ENCODE data around the gene TRIM64C.
"Not testable (repeated sequence)": the region's sequence is repeated elsewhere in the genome, so short reads cannot be mapped to it uniquely, and the experiment has no call there.

TRIM64C gene

GRCh38 chr11:49059012-49059411, at the start of gene TRIM64C:
Gene TRIM64C (minus strand): TSS chr11:49059112. CDS start chr11:49059112, 0 bp downstream.
- not testable (repeated sequence) for DNase-seq (ENCODE audit: low read depth in 2 of 3, low spot score in 2 of 3)

GRCh38 chr11:49102356-49102755, 43.4 kb upstream of the TRIM64C start:
- DNase-seq (ENCODE audit: low read depth in 2 of 3, low spot score in 2 of 3), result not testable (repeated sequence)

- not testable (repeated sequence) for DNase-seq (ENCODE audit: low read depth in 2 of 3, low spot score in 2 of 3)
Measured at GRCh38 chr11:49069897-49070296, 11.0 kb upstream of the TRIM64C start.

GRCh38 chr11:49049821-49050220, 9.1 kb downstream of the TRIM64C start:
- not testable (repeated sequence) for DNase-seq (ENCODE audit: low read depth in 2 of 3, low spot score in 2 of 3)

- not testable (repeated sequence) for DNase-seq (ENCODE audit: low read depth in 2 of 3, low spot score in 2 of 3)
Measured at GRCh38 chr11:49048229-49048628, 10.7 kb downstream of the TRIM64C start.

- DNase-seq (ENCODE audit: low read depth in 2 of 3, low spot score in 2 of 3), result not testable (repeated sequence)
Measured at GRCh38 chr11:49028523-49028922, 30.4 kb downstream of the TRIM64C start, which contains the start of gene TRIM49B. Gene TRIM49B (plus strand): TSS chr11:49028823. CDS start chr11:49031600, 2,777 bp downstream.
